Right ventricle myocardium superior (tissue), 1 donor: ENCODE measurements around the gene PRMT3. TPM values are rescaled to one million over a fixed set of nuclear protein-coding genes. Genes with fewer than 3 reads are reported as not detected.
A peak's percentile ranks its signal among the peaks of the same experiment; 100 is the strongest.
"Not testable (repeated sequence)": the region's sequence is repeated elsewhere in the genome, so short reads cannot be mapped to it uniquely, and the experiment has no call there.

Experiments
- ATAC-seq: fragments of 200-7000 bp; cut with Tn5 transposase; one replicate; pipeline ENCODE4 v1.9.1; 2020; ENCODE audit warnings: mild to moderate bottlenecking; ENCODE audit not compliant: poor library complexity
- DNase-seq: peaks from one replicate; pipeline ENCODE4 v3.0.0-alpha.2; 2020
- intact Hi-C: fragments of 100-400 bp; cut with DNase I; formaldehyde crosslinking; loops from one replicate; pipeline ENCODE4 v1.11.2; 2022
- total RNA-seq: library from RNA; stranded (reverse); fragmentation: NEBNext Ultra II Directional; extraction: Animal tissue kit (Norgen Biotek cat#: 25700); gene quantifications from one replicate; pipeline ENCODE4 v1.2.1, GENCODE V29; 2021
- donor health status: DM: no; HTN: yes; CAD: no; lungs with severe emphysema.

Gene PRMT3
- total RNA-seq, 1 donor from 2014 or later = 13.3 TPM

DNA sequence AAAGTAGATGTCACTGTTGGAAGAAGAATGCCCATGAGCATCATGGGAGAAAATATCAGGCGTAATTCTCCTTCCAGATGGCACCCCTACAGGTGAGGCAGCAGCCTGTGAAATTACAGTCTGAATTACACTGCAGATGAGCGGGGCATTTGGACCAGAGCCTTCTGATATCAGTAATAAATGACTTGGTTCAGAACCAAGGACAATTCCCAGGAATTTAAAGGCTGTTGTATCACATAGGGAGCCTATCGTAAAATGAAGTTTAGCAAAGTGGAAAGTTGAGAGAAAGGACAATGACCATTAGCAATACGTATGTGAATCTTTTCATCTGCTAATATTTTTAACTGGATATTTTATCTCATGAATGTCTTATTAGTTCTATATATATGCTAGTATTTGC, 61.3 kb downstream of the PRMT3 start:
- DNase-seq (no peak), ATAC-seq (no peak)
- intact Hi-C loops = no loop called here

DNA sequence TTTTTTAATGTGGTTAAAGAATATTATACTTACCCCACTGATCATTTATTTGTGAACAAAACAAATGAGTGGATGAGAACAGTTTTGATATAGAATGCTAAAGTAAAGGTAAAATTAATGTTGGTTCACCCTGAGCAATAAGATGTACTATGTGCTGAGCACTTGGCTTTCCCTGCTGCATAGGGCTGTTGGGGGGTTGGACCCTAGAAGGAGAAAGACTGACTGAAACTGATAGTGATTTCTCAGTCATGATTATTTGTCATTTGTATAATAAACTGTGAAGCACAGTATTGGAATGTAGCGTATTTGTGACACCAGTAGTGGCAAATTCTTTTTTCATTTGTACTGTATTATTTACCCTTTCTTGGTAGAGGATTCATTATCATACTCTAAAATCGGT, 63.3 kb downstream of the PRMT3 start:
- ATAC-seq = no peak
- intact Hi-C loops = no loop called here
- no peak for DNase-seq

DNA sequence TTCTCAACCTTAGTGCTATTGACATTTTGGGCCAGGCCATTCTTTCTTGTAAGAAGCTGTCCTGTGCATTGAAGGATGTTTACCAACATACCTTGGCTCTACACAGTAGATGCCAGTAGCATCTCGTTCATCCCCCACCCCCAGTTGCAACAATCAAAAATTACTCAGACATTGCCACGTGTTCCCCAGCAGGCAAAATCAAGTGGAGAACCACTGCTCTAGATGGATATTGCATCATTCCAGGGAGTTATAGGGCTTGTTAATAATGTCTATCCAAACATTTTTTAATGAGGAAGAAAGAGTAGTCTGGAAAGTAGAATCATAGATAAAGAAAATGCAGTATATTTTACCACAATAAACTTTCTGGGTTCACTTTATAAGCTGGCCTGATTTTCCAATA, 64.1 kb downstream of the PRMT3 start:
- intact Hi-C loops = no loop called here
- no peak for ATAC-seq
- DNase-seq = no peak

DNA sequence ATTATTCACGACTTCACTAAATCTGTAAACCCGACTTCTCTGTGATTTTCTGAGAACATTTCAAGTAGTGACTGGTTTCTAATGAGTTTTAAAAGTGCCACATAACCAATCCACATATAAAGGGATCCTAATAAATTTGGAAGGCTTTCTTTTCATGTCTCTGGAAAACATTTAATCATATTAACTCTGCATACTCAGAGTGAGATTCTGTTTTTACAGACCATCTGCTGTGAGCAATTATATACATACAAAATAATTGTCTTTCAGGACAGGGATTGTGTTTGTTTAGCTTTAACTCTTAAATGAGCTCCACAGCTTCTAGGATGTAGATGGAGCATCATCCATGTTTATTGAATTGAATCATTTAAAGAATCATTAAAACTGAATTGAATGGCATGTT, 65.1 kb downstream of the PRMT3 start:
- intact Hi-C loops = no loop called here
- no peak for ATAC-seq
- no peak for DNase-seq

DNA sequence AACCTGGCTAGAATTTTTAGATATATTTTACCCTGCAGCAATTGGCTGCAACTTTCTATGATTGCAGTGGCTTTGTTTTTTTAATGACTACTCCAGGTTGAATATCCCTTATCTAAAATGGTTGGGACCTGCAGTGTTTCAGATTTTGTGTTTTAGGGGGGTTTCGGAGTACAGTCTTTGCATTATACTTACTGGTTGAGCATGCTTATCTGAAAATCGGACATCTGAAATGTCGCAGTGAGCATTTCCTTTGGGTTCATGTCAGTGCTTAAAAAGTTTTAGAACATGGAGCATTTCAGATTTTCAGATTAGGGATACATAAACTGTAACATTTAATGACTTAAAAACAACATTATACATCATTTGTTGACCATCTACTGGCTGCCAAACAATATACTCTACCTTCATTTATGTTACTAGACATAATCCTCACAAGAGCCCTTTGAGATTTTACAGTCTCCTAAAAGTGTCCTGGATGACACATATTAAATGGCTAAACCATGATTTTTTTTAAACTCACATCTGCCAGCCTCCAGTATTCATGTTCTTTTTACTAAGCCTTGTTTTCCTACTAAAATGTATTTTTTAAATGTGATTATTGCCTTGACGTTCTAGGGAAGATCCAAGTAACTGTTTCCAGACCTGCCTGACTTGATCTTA, 66.3 kb downstream of the PRMT3 start:
- ATAC-seq = no peak
- intact Hi-C loops = no loop called here
- no peak for DNase-seq

DNA sequence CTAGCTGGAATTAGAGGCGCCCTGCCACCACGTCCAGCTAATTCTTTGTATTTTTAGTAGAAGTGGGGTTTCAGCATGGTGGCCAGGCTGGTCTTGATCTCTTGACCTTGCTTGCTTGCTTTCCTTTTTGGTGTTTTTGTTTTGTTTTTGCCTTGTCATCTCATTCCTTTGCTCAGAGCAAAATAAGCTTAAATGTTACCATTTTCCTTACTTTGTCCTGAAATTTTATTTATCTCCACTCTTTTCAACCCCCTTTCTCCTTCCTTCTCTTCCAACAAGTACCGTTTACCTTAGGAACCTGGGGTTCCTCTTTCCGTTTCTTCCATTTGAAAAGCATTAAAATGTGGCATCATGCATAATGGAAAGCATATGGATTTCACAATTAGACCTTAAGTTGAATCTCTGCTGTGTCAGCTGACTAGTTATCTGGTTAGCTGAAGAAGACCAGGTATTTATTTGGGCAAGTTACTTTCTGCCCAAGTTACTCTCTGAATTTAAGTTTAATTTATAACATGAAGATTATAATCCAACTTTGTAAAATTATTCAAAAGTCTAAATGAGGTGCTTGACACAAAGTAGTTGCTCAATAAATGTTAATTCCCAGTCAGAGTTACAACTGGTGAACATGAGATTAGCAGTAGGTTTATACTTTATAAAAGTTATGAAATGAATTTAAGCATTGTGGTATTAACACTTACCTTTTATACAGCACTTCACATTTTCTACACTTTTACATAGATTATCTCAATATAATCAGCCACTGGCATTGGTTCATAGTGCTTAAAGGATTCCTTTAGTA, 69.7 kb downstream of the PRMT3 start:
- intact Hi-C loops = no loop called here
- no peak for DNase-seq
- ATAC-seq = no peak

DNA sequence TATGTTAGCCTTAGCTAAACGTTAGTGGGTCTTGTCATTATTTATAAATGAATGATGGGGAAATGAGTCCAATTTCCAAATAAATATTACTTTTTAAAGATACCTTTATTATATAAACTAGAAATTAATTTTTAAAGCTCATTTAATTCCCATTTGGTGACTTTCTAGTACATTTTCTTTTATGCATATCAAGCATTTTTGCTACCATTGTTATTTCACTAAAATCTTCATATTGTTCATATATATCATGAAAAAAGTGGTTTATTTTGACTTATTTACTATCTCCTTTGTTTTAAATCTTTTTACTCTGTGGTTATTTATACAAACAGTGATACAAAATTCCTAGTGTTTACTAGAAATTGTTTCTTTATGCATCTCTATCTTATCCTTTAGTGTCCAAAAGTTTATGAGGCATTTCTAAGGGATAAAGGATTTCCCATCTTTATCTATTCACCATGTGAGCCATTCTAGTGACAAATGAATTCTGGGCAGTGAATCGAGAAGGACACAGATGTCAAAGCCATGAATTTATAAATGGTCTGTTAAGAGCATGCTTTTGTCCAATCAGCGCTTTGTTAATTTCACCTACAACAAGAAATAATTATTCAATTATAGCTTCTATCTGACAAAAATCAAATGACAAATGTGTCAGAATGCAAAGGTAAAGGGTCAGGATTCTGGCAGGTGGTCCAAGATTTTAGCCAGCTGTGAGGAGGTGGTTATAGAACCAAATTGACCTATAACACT, 70.6 kb downstream of the PRMT3 start:
- DNase-seq = no peak
- intact Hi-C loops = no loop called here
- no peak for ATAC-seq

DNA sequence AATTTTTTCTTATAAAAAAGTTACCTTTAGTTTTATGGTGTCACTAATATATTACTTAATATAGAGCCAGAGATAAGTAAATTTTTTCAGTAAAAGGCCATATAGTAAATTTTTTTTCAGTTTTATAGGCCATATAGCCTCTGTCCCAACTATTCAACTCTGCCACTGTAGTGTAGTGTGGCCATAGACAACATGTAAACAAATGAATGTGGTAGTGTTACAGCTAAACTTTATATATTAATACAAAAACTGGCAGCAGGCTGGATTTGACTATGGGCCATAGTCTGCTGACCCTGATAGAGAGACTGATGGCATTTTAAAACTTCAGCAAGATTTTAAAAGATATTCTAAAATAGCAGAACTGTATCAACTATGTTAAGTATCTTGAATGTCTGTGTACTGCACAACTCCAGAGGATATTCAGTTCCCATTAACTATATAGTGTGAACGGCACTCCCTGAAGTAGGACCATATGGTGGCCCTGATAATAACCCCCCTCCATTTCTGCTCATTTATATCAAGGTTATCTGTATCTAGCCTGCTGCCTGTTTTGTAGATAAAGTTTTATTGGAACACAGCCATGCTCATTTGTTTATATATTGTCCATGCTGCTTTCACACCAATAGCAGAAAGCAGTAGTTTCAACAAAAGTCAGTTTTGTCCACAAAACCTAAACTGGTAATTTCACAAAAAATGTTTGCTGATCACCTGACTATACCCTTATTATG, 71.6 kb downstream of the PRMT3 start:
- no peak for DNase-seq
- intact Hi-C loops = no loop called here
- no peak for ATAC-seq

DNA sequence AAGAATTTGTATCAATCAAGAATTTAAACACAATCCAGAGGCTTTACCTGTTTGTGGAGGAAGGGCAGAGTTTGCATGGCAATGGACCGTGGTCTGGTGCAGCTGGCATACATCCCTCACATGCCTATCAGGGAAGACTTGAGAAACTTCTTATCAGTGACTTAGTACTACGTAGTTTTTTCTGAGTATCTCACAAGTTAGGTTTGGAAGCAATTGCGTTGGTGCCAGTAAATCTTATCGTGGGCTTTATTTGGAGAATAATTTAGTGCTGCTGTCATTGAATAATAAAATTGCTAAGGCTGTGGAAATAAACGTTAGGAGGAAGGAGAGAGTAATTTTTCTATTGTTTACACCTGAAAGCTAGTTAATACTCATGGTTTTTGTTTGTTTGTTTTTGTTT, 72.3 kb downstream of the PRMT3 start:
- no peak for ATAC-seq
- no peak for DNase-seq
- intact Hi-C loops = no loop called here

DNA sequence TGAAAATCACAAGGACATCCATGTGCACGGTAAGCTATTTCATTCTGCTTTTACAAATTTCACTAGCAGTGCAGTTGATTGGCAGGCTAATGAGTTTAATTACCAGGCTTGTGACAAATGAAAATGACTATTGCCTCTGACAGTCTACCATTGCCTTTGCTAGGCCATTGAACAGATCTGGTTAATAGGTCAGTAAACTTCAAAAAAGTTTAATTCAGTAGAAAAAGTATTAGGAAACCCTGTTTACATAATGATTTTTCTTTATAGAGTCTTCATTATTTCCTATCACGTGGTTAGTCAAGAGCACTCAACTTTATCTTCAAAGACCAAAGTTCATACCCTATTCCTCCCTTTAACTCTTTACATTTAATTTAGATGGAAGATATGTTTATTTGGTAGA, 77.0 kb downstream of the PRMT3 start:
- intact Hi-C loops = no loop called here
- ATAC-seq (no peak), DNase-seq (no peak)

DNA sequence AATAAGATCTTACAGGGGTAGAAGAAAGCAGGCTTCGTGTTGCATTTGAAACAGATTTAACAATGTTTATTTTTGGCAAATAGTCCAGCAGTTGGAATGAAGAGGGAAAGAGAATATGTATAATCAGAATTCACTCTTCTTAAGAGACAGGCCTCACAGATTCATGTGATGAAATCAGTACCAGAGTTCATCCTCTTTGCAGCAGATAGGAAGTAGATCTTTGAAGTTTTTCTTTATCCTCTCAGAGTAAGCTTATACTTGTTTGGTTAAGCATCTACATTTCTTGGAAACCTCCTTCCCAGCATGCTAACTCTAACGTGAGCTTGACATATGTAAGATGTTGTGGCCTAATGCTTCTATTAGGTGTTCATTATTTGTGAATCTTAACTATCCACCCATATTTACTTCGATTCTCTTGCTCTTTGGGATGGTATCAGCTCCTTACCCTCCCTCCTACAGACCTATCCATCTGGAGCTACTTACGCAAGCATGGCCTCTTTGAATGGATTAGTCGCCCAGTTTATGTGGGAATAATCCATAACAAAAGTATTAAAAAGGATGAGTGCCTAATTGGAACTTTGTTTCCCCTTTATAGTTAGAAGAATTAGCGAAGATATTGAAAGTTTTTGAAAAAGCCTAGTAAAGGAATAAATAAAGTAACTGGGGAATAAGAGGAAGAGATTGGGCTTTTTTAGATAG, 80.1 kb downstream of the PRMT3 start:
- DNase-seq = no peak
- no peak for ATAC-seq
- intact Hi-C loops = no loop called here

DNA sequence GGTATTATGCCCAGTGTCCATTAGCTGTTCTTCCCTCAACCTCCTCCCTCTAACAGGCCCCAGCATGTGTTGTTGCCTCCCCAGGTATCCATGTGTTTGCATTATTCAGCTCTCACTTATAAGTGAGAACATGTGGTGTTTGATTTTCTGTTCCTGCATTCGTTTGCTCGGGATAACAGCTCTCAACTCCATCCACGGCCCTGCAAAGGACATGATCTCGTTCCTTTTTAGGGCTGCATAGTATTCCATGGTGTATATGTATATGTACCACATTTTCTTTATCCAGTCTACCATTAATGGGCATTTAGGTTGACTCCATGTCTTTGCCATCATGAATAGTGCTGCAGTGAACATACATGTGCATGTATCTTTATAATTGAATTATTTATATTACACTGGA, 82.8 kb downstream of the PRMT3 start:
- ATAC-seq = no peak
- intact Hi-C loops = no loop called here

DNA sequence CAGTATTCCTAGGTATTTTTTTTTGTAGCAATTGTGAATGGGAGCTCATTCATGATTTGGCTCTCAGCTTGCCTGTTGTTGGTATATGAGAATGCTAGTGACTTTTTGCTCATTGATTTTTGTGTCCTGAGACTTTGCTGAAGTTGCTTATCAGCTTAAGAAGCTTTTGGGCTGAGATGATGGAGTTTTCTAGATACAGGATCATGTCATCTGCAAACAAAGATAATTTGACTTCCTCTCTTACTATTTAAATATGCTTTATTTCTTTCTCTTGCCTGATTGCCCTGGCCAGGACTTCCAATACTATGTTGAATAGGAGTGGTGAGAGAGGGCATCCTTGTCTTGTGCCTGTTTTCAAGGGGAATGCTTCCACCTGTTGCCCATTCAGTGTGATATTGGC, 84.4 kb downstream of the PRMT3 start:
- DNase-seq, ATAC-seq, intact Hi-C loops: not testable (repeated sequence)

More for the DNA sequence above, 82.8 kb downstream of the PRMT3 start:
- DNase-seq = no peak

DNA sequence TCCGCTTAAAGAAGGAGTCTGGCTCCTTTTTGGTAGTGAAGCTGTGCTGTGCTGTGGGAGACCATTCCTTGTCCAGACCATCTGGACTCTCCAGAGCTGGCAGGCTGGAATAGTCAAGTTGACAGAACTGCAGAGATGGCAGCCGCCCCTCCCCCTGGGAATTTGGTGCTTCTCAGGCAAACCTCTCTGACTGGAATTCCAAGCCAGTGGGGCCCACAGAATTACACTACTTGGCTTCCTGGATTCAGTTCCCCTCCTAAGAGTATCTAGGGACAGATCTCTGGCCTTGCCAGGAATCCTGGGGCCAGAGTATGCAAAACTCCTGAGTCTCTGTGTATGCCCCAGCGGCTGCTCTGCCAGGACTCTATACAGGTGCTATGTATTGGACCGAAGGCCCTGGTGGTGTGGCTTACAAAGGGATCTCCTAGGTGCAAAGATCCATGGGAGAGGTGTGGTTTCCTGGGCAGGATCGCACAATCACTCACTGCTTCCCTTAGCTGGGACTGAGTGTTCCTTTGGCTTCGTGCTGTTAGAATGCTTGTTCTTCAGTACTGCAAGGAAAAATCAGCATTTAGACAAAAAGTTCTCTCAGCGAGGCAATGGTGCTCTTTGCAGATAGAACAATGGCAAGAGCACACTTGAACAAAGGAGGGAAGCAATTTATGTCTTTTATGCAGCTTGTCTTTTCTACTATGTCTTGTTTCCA, 86.8 kb downstream of the PRMT3 start:
- peak; percentile 51 for ATAC-seq
- DNase-seq = no peak

DNA sequence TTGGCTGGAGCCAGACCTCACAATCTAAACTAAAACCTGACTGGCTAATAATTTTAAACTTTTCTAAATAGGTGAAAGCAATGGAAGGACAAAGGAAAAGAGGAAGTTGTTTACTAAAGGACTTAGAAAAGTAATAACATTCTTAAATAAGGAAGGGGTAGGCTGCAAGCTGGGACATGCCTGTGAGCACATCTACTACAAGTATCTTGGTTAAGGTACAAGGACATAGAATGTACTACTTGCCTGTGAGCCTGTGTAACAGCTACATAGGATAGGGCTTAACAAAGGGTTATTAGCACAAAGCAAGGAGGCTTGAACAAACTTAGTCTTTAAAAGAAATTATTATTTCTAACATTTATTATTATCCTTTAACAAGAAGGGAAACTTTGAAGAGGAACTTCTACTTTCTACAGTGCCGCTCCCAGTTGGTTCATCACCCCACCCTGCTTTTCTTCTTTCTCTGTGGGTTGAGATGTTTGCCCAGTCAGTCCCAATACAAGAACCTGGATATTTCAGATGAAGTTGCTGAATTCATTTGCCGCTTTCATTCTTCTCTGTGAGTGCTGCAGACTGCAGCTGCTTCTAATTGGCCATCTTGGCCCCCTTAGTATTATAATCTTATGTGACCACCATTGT, 87.5 kb downstream of the PRMT3 start:
- no peak for DNase-seq
- intact Hi-C loops = no loop called here
- ATAC-seq = no peak

More for the DNA sequence above, 86.8 kb downstream of the PRMT3 start:
- intact Hi-C loops = no loop called here

DNA sequence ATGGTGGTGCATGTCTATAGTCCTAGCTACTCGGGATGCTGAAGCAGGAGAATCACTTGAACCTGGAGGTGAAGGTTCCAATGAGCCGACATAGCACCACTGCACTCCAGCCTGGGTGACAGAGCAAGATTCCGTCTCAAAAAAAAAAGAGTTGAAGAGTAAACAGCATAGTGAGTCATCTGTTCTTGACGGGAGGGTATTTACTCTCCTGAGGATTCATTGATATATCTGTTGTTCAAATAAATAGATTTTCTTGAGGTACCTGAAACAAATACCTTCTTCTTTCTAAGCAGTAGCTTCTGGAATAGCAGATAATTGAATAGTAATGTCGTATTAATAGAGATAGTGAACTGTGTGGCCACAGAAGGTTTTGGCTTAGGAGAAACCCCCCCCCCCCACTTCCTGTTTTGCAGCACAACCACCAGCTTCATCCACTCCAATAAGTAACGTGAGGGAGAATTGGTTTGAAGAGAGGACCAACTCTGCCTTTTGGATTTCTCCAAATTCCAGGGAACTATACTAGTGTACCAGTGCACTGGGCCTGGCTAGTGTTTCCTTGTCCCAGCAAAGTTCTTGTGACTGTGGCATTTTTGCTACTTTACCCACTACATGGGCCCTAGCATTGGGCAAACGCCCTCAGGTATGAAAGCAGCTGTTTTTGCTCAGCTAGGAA, 90.0 kb downstream of the PRMT3 start:
- DNase-seq = no peak
- no peak for ATAC-seq
- intact Hi-C loops = no loop called here

DNA sequence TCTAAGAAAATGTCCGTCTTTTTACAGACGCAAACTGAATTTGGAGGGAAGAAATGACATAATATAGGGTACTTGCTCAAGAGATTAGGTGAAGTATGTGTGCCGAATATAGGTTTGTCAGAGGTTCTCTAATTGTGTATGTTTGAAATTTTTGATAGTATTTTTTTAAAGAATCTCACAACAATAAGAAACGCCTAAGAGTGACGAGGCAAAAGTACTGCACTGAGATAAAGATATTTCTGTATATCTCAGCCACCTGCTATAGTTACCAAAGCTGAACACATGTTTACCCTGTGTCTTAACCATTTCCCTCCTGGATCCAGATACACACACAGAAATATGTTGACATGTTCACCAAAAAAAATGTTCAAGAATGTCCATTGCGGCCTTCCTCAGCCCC, 92.0 kb downstream of the PRMT3 start:
- intact Hi-C loops = no loop called here
- ATAC-seq = no peak
- no peak for DNase-seq
